Measurements from ENCODE around the gene KIFAP3.
"Not testable (repeated sequence)": the region's sequence is repeated elsewhere in the genome, so short reads cannot be mapped to it uniquely, and the experiment has no call there.

KIFAP3 gene

GRCh38 chr1:169892176-169892926 lies 182.1 kb downstream of the KIFAP3 start:
- no peak for DNase-seq (ENCODE audit: low read depth in 1 of 2, low spot score in 1 of 2)

GRCh38 chr1:169891539-169891885 lies 183.0 kb downstream of the KIFAP3 start:
- DNase-seq (ENCODE audit: low read depth in 1 of 2, low spot score in 1 of 2) = no peak

- DNase-seq (ENCODE audit: low read depth in 1 of 2, low spot score in 1 of 2) = peak in 1 of 2 donors; percentile 38
Measured at GRCh38 chr1:169890761-169891538, 183.5 kb downstream of the KIFAP3 start.

GRCh38 chr1:169889871-169890270 lies 184.6 kb downstream of the KIFAP3 start:
- DNase-seq (ENCODE audit: low read depth in 1 of 2, low spot score in 1 of 2) = no peak

GRCh38 chr1:169886931-169887330 lies 187.6 kb downstream of the KIFAP3 start:
- no peak for DNase-seq (ENCODE audit: low read depth in 1 of 2, low spot score in 1 of 2)

GRCh38 chr1:169886422-169886821 lies 188.1 kb downstream of the KIFAP3 start:
- DNase-seq (ENCODE audit: low read depth in 1 of 2, low spot score in 1 of 2) = no peak

- DNase-seq (ENCODE audit: low read depth in 1 of 2, low spot score in 1 of 2) = no peak
Measured at GRCh38 chr1:169885207-169885606, 189.3 kb downstream of the KIFAP3 start.

GRCh38 chr1:169884634-169885033 lies 189.9 kb downstream of the KIFAP3 start:
- no peak for DNase-seq (ENCODE audit: low read depth in 1 of 2, low spot score in 1 of 2)

- DNase-seq (ENCODE audit: low read depth in 1 of 2, low spot score in 1 of 2) = no peak
Measured at GRCh38 chr1:169882039-169882511, 192.4 kb downstream of the KIFAP3 start.

- DNase-seq (ENCODE audit: low read depth in 1 of 2, low spot score in 1 of 2) = no peak
Measured at GRCh38 chr1:169879034-169879840, 195.3 kb downstream of the KIFAP3 start.

GRCh38 chr1:169878498-169878897 lies 196.0 kb downstream of the KIFAP3 start:
- no peak for DNase-seq (ENCODE audit: low read depth in 1 of 2, low spot score in 1 of 2)

- DNase-seq (ENCODE audit: low read depth in 1 of 2, low spot score in 1 of 2) = no peak
Measured at GRCh38 chr1:169877800-169878491, 196.5 kb downstream of the KIFAP3 start.

GRCh38 chr1:169874229-169874628 lies 200.3 kb downstream of the KIFAP3 start:
- no peak for DNase-seq (ENCODE audit: low read depth in 1 of 2, low spot score in 1 of 2)

GRCh38 chr1:169873582-169874199 lies 200.8 kb downstream of the KIFAP3 start:
- no peak for DNase-seq (ENCODE audit: low read depth in 1 of 2, low spot score in 1 of 2)

- DNase-seq (ENCODE audit: low read depth in 1 of 2, low spot score in 1 of 2) = no peak
Measured at GRCh38 chr1:169872906-169873305, 201.6 kb downstream of the KIFAP3 start.

GRCh38 chr1:169871988-169872387 lies 202.5 kb downstream of the KIFAP3 start:
- DNase-seq (ENCODE audit: low read depth in 1 of 2, low spot score in 1 of 2) = not testable (repeated sequence)
